ENCODE measurements around the gene MAJIN.

MAJIN gene

DNA sequence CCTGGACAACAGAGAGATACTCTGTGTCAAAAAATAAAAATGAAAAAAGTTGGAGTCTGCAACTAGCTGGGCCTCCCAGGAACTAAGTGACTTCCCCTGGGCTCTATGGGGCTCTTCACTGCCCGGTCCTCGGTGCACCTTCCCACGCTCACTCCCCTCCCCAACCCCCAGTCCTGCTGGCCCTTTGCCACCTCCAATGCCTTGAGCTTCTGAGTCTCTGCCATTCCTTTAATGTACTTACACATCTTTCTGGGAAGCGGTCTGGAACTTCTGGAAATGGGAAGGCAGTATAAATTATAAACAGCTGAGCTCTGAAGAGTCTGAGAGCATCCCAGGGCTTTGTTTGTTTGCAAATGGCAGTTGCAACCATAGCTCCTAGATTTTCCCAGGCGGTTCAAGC is 30.8 kb upstream of the MAJIN start:
- H3K27me3 ChIP-seq (ENCODE audit: insufficient read depth, low read length, poor library complexity) = no peaks in the 10 kb centered on the region
- H3K79me2 ChIP-seq (ENCODE audit: insufficient read depth, low read length) = no peaks in the 10 kb centered on the region
- no peak overlapping the region for H3K4me2 ChIP-seq (ENCODE audit: insufficient read depth, low read length)
- TF ChIP-seq, protein P1, sequence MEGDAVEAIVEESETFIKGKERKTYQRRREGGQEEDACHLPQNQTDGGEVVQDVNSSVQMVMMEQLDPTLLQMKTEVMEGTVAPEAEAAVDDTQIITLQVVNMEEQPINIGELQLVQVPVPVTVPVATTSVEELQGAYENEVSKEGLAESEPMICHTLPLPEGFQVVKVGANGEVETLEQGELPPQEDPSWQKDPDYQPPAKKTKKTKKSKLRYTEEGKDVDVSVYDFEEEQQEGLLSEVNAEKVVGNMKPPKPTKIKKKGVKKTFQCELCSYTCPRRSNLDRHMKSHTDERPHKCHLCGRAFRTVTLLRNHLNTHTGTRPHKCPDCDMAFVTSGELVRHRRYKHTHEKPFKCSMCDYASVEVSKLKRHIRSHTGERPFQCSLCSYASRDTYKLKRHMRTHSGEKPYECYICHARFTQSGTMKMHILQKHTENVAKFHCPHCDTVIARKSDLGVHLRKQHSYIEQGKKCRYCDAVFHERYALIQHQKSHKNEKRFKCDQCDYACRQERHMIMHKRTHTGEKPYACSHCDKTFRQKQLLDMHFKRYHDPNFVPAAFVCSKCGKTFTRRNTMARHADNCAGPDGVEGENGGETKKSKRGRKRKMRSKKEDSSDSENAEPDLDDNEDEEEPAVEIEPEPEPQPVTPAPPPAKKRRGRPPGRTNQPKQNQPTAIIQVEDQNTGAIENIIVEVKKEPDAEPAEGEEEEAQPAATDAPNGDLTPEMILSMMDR (IDR thresholded peaks at IDR 0.05; ENCODE audit: borderline replicate concordance, extremely low read depth, low read length, poor library complexity, severe bottlenecking) = no peak
- TF ChIP-seq EZH2 (IDR thresholded peaks at IDR 0.05; ENCODE audit: borderline replicate concordance, low read depth, low read length, severe bottlenecking) = no peak
- H3K27ac ChIP-seq (ENCODE audit: low read length) = no peak overlapping the region
- H3K4me1 ChIP-seq (ENCODE audit: insufficient read depth, low read length) = peaks cover 23% of the 10 kb centered on the region
- DNase-seq (no peak), ATAC-seq (ENCODE audit: insufficient read depth, low read depth) (no peak)
- no peaks in the 10 kb centered on the region for H3K9me3 ChIP-seq (ENCODE audit: insufficient read depth, low read length, severe bottlenecking)
- H4K20me1 ChIP-seq (ENCODE audit: insufficient read depth, low read length) = no peaks in the 10 kb centered on the region
- H3K9ac ChIP-seq (ENCODE audit: low read depth, low read length) = no peak overlapping the region
- H3K4me3 ChIP-seq (ENCODE audit: low read depth in 1 of 2, low read length in 2 of 2) = no peak overlapping the region
- H3K36me3 ChIP-seq (ENCODE audit: insufficient read depth, low read length) = no peaks in the 10 kb centered on the region
- no peak overlapping the region for H2AFZ ChIP-seq (ENCODE audit: low read depth, low read length)

DNA sequence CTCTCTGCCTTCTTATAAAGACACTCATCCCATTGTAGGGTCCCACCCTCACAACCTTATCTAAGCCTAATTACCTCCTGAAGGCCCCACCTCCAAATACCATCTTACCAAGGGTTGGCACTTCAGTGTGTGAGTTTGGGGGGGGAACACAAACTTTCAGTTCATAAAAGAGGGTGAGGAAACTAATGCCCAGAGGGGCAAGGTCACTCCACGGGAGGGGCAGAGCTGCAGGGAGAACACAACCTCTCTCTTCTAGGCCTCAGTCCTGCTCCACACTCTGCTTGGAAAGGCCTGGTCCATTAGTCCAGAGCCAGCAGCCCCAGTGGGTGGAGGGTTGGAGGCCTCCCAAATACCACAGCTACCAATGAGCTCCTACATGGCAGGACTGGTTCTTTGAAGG is 27.6 kb upstream of the MAJIN start:
- no peak for ATAC-seq (ENCODE audit: insufficient read depth, low read depth)
- Histone ChIP-seq H3K4me2 (ENCODE audit: insufficient read depth, low read length) (peak overlapping the region; percentile 24), H3K27ac (ENCODE audit: low read length) (peak overlapping the region; percentile 69)

DNA sequence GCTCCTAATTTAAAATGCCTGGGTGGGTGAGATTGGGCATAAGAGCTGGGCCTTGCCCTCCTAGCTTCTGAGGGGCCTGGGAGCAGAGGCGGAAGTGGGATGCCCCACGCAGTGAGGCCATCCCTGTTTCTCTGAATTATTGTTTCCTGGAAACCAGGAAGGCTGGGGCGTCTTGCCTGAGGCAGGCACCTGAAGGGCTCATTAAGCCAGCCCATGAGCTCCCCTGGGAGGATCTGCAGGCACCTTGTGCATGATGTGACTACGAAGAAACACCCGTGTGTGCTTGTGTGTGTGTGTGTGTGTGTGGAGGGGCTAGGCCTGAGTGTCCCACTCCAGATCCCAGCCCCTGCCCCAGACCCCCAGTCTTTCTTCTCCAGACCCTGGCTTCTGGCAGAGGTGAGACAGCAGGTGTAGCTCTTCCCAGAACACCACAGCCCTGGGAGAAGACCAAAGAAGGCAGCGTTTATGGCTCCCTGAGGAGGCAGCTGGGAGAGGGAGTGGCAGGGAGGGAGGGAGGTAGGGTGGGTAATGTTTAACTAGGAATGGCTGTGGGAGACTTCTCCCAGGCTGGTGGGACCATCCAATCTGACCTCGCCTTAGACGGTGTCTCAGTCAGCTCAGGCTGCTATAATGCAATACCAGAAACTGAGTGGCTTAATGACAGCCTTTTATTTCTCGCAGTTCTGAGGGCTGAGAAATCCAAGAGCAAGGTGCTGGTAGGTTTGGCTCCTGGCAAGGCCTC is 27.0 kb upstream of the MAJIN start:
- no peaks in the 10 kb centered on the region for H4K20me1 ChIP-seq (ENCODE audit: insufficient read depth, low read length)
- peaks cover 30% of the 10 kb centered on the region for H3K4me1 ChIP-seq (ENCODE audit: insufficient read depth, low read length)
- DNase-seq (peak; percentile 80), ATAC-seq (ENCODE audit: insufficient read depth, low read depth) (peak; percentile 81)
- no peak overlapping the region for H3K4me3 ChIP-seq (ENCODE audit: low read depth in 1 of 2, low read length in 2 of 2)
- H3K9me3 ChIP-seq (ENCODE audit: insufficient read depth, low read length, severe bottlenecking) = no peaks in the 10 kb centered on the region
- H3K79me2 ChIP-seq (ENCODE audit: insufficient read depth, low read length) = no peaks in the 10 kb centered on the region
- peak overlapping the region; percentile 10; the same call in 1 of the 2 replicates for H2AFZ ChIP-seq (ENCODE audit: low read depth, low read length)
- H3K27me3 ChIP-seq (ENCODE audit: insufficient read depth, low read length, poor library complexity) = no peaks in the 10 kb centered on the region
- peak overlapping the region; percentile 69 for H3K27ac ChIP-seq (ENCODE audit: low read length)
- no peaks in the 10 kb centered on the region for H3K36me3 ChIP-seq (ENCODE audit: insufficient read depth, low read length)
- peak overlapping the region; percentile 24; the same call in 1 of the 2 replicates for H3K4me2 ChIP-seq (ENCODE audit: insufficient read depth, low read length)
- TF ChIP-seq, protein P1 (IDR thresholded peaks at IDR 0.05; ENCODE audit: borderline replicate concordance, extremely low read depth, low read length, poor library complexity, severe bottlenecking) = no peak
- no peak for TF ChIP-seq EZH2 (IDR thresholded peaks at IDR 0.05; ENCODE audit: borderline replicate concordance, low read depth, low read length, severe bottlenecking)
- peak overlapping the region; percentile 25 for H3K9ac ChIP-seq (ENCODE audit: low read depth, low read length)

More for the DNA sequence above, 27.6 kb upstream of the MAJIN start:
- Histone ChIP-seq H3K27me3 (ENCODE audit: insufficient read depth, low read length, poor library complexity) (no peaks in the 10 kb centered on the region), H3K9ac (ENCODE audit: low read depth, low read length) (peak overlapping the region; percentile 25; the same call in 1 of the 2 replicates), H3K4me3 (ENCODE audit: low read depth in 1 of 2, low read length in 2 of 2) (no peak overlapping the region), H3K36me3 (ENCODE audit: insufficient read depth, low read length) (no peaks in the 10 kb centered on the region), H2AFZ (ENCODE audit: low read depth, low read length) (no peak overlapping the region), H3K79me2 (ENCODE audit: insufficient read depth, low read length) (no peaks in the 10 kb centered on the region), H3K4me1 (ENCODE audit: insufficient read depth, low read length) (peaks cover 30% of the 10 kb centered on the region), H4K20me1 (ENCODE audit: insufficient read depth, low read length) (no peaks in the 10 kb centered on the region), H3K9me3 (ENCODE audit: insufficient read depth, low read length, severe bottlenecking) (no peaks in the 10 kb centered on the region)
- no peak for DNase-seq
- no peak for TF ChIP-seq EZH2 (IDR thresholded peaks at IDR 0.05; ENCODE audit: borderline replicate concordance, low read depth, low read length, severe bottlenecking)
- TF ChIP-seq, protein P1 (IDR thresholded peaks at IDR 0.05; ENCODE audit: borderline replicate concordance, extremely low read depth, low read length, poor library complexity, severe bottlenecking) = no peak

Measured in DND-41 (cell line).